ENCODE data around the gene CDH23. TPM values are rescaled to one million over a fixed set of nuclear protein-coding genes. Genes with fewer than 3 reads are reported as not detected.

The CDH23 gene
- total RNA-seq, 2 experiments from 2014 or later = 4.6 to 5.2 TPM

GRCh38 chr10:71636588-71636987 is 239.9 kb downstream of the CDH23 start:
- intact Hi-C loops (cut with DNase I, micrococcal nuclease) = no loop called here
- H3K4me3 Mint-ChIP-seq = no peak overlapping the region
- TF ChIP-seq CTCF (IDR thresholded peaks at IDR 0.05) = no peak
- Histone ChIP-seq H3K4me1 (ENCODE audit: insufficient read depth, low read length) (peaks cover 5% of the 10 kb centered on the region), H3K9me3 (ENCODE audit: control insufficient read depth in 1 of 2, insufficient read depth in 1 of 2, low read length in 2 of 2) (no peaks in the 10 kb centered on the region), H3K4me3 (ENCODE audit: low read length) (no peak overlapping the region), H3K36me3 (ENCODE audit: insufficient read depth, low read length) (no peaks in the 10 kb centered on the region), H3K27me3 (ENCODE audit: control insufficient read depth in 1 of 2, insufficient read depth in 2 of 2, low read length in 2 of 2) (no peaks in the 10 kb centered on the region), H3K27ac (ENCODE audit: low read depth in 1 of 2, low read length in 2 of 2) (no peak overlapping the region)
- no peaks in the 10 kb centered on the region for H3K36me3 Mint-ChIP-seq (ENCODE audit: low read depth)
- no peaks in the 10 kb centered on the region for H3K27me3 Mint-ChIP-seq
- ATAC-seq (ENCODE audit: poor library complexity) (no peak), DNase-seq (no peak)
- CTCF ChIA-PET = no interaction called here
- no peak overlapping the region for H3K27ac Mint-ChIP-seq
- H3K9me3 Mint-ChIP-seq = no peaks in the 10 kb centered on the region
- POLR2A ChIA-PET = no interaction called here
- H3K4me1 Mint-ChIP-seq (ENCODE audit: low read depth) = peaks cover 4% of the 10 kb centered on the region

- Mint-ChIP-seq H3K9me3 (no peaks in the 10 kb centered on the region), H3K4me3 (no peak overlapping the region), H3K27me3 (no peaks in the 10 kb centered on the region), H3K27ac (no peak overlapping the region), H3K36me3 (ENCODE audit: low read depth) (no peaks in the 10 kb centered on the region), H3K4me1 (ENCODE audit: low read depth) (peaks cover 4% of the 10 kb centered on the region)
- no peaks in the 10 kb centered on the region for H3K36me3 ChIP-seq (ENCODE audit: insufficient read depth, low read length)
- ChIA-PET CTCF (no interaction called here), POLR2A (no interaction called here)
- no peak for TF ChIP-seq CTCF (IDR thresholded peaks at IDR 0.05)
- intact Hi-C loops (cut with DNase I, micrococcal nuclease) = no loop called here
- H3K9me3 ChIP-seq (ENCODE audit: control insufficient read depth in 1 of 2, insufficient read depth in 1 of 2, low read length in 2 of 2) = no peaks in the 10 kb centered on the region
- H3K27ac ChIP-seq (ENCODE audit: low read depth in 1 of 2, low read length in 2 of 2) = no peak overlapping the region
- H3K4me3 ChIP-seq (ENCODE audit: low read length) = no peak overlapping the region
- ATAC-seq (ENCODE audit: poor library complexity) = no peak
- H3K4me1 ChIP-seq (ENCODE audit: insufficient read depth, low read length) = peaks cover 5% of the 10 kb centered on the region
- no peaks in the 10 kb centered on the region for H3K27me3 ChIP-seq (ENCODE audit: control insufficient read depth in 1 of 2, insufficient read depth in 2 of 2, low read length in 2 of 2)
- no peak for DNase-seq
Measured at GRCh38 chr10:71637305-71637704, 240.6 kb downstream of the CDH23 start.

GRCh38 chr10:71638064-71638821 is 241.5 kb downstream of the CDH23 start:
- H3K27ac ChIP-seq (ENCODE audit: low read depth in 1 of 2, low read length in 2 of 2) = no peak overlapping the region
- intact Hi-C loops (cut with DNase I, micrococcal nuclease) = no loop called here
- ChIA-PET POLR2A (no interaction called here), CTCF (no interaction called here)
- Mint-ChIP-seq H3K27ac (no peak overlapping the region), H3K4me3 (no peak overlapping the region), H3K36me3 (ENCODE audit: low read depth) (no peaks in the 10 kb centered on the region), H3K9me3 (no peaks in the 10 kb centered on the region), H3K4me1 (ENCODE audit: low read depth) (peaks cover 4% of the 10 kb centered on the region), H3K27me3 (no peaks in the 10 kb centered on the region)
- no peaks in the 10 kb centered on the region for H3K27me3 ChIP-seq (ENCODE audit: control insufficient read depth in 1 of 2, insufficient read depth in 2 of 2, low read length in 2 of 2)
- ATAC-seq (ENCODE audit: poor library complexity) = no peak
- H3K36me3 ChIP-seq (ENCODE audit: insufficient read depth, low read length) = no peaks in the 10 kb centered on the region
- no peak for TF ChIP-seq CTCF (IDR thresholded peaks at IDR 0.05)
- H3K4me3 ChIP-seq (ENCODE audit: low read length) = no peak overlapping the region
- no peaks in the 10 kb centered on the region for H3K9me3 ChIP-seq (ENCODE audit: control insufficient read depth in 1 of 2, insufficient read depth in 1 of 2, low read length in 2 of 2)
- H3K4me1 ChIP-seq (ENCODE audit: insufficient read depth, low read length) = peaks cover 5% of the 10 kb centered on the region
- peak in 3 of 14 experiments; percentile 21 to 73 (median 61) for DNase-seq
